Left lobe of liver (tissue), 2 donors: ENCODE measurements around the gene CCL17. TPM values are rescaled to one million over a fixed set of nuclear protein-coding genes. Genes with fewer than 3 reads are reported as not detected.

Experiments used
- ATAC-seq: fragments of 200-7000 bp; cut with Tn5 transposase; one replicate; pipeline ENCODE4 v1.9.1; 2020; ENCODE audit warnings: mild to moderate bottlenecking, moderate library complexity
- DNase-seq: peaks from one replicate; pipeline ENCODE4 v3.0.0-alpha.2; 2020; ENCODE audit warnings: low spot score
- total RNA-seq: library from RNA; stranded (reverse); gene quantifications from one replicate; pipeline ENCODE4 v1.2.1, GENCODE V29; 2021
- donor health status: DM: no; HTN: no; CAD: no; lungs with moderate emphysema.
- donor health status: DM: no; HTN: yes; CAD: no.

Gene CCL17
- total RNA-seq, 1 donor from 2014 or later = not detected

DNA sequence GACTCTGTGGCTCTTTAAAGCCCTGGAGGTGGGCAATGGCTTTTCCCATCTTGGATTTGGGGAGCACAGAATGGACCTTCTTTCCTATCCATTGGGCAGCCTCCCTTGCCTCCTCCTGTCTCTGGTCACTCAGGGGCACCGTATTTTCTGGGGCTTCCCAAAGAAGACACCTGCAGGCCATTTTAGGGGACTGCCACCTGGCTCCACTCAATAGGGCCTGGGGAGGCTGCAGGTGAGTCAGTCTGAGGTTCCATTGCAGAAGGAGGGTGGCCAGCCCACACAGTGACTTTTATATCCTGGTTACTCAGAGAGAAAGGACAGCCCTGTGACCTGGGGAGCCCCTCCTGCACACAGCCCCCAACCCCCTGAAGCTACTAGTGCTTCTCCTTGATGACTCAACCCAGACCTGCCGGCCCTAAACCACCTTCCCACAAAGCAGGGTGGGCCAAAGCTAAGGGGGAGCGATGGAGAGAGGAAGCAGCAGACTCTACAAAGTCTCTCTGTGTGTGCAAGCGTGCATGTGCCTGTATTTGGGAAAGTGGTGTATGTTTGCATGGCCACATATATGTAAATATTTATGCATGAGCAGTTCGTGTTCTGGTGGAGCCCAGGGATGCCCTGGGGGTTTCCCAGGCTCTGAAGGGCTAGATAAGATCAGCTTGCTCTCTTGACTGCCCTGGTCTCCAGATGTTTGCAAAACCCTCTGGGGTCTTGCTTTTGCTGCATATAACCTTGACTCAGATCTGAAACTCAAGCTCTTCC, 27.3 kb upstream of the CCL17 start:
- DNase-seq = no peak

DNA sequence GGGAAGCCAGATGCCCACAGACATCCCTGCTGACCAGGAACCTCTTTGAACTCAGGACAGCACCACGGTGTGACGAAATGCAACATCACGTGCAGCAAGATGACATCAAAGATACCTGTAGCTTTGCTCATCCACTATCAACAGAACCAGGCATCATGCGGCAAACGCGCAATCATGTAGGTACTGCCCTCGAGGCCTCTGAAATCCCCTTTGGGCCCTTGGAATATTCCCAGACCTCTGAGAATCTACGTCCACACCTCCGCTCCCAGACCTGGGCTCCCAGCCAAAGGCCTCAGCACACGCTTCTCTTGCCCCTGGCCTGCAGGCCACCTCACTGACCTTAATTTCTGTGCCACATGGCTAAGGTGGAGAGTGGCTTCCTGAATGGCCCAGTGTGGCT, 25.0 kb upstream of the CCL17 start:
- peak; percentile 80 for DNase-seq

More for the DNA sequence above, 27.3 kb upstream of the CCL17 start:
- ATAC-seq = no peak

DNA sequence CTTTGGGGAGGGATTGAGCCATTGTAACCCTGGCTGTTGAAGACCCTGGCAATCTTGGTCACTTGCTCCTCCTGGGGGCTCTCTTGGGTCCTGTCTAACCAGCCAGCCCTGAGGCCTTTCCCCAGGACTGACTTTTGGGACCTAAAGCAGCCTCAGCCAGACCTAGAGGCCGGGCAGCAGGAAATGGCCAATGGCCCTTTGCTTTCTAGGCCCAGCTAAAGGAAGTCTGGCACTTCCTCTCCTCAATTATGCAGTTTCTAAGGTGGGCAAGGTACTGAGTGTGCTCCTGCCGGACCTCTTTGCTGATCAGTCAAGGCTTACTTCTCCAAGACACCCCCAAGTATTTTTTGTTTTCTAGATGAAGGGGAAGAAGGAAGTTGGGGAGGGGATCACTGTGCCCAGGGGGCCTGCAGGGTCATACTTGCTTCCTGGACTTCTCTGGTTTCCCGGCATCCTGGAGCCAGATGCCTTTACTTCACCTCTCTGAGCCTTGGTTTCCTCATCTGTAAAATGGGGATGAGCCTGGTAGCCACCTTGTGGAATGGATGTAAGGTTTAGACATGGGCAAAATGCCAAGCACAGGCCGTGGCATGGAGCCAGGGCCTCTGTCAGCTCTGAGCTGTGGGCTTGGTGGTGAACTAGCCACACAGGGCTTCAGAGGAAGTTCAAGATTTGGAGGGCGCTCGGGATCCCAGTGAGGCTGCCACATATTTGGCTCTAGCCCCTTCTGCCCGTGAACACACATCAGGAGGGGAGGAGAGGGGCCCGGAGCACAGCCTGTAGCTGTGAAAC, 23.7 kb upstream of the CCL17 start:
- DNase-seq = no peak

More for the DNA sequence above, 25.0 kb upstream of the CCL17 start:
- ATAC-seq = peak; percentile 75

DNA sequence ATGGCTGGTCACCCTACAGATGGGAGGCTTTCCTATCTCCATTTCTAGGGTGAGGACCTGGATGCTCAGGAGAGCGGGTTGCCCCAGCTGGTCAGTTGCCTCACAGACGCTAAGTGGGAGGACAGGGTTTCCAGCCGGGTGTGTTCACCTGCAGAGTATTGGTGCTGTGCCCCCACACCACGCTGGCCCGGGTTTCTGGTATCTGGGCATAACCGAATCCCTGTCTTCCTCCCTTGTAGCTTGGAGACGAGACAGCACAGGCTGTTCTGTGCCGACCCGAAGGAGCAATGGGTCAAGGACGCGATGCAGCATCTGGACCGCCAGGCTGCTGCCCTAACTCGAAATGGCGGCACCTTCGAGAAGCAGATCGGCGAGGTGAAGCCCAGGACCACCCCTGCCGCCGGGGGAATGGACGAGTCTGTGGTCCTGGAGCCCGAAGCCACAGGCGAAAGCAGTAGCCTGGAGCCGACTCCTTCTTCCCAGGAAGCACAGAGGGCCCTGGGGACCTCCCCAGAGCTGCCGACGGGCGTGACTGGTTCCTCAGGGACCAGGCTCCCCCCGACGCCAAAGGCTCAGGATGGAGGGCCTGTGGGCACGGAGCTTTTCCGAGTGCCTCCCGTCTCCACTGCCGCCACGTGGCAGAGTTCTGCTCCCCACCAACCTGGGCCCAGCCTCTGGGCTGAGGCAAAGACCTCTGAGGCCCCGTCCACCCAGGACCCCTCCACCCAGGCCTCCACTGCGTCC, 22.6 kb upstream of the CCL17 start:
- DNase-seq = no peak

More for the DNA sequence above, 23.7 kb upstream of the CCL17 start:
- ATAC-seq = no peak

DNA sequence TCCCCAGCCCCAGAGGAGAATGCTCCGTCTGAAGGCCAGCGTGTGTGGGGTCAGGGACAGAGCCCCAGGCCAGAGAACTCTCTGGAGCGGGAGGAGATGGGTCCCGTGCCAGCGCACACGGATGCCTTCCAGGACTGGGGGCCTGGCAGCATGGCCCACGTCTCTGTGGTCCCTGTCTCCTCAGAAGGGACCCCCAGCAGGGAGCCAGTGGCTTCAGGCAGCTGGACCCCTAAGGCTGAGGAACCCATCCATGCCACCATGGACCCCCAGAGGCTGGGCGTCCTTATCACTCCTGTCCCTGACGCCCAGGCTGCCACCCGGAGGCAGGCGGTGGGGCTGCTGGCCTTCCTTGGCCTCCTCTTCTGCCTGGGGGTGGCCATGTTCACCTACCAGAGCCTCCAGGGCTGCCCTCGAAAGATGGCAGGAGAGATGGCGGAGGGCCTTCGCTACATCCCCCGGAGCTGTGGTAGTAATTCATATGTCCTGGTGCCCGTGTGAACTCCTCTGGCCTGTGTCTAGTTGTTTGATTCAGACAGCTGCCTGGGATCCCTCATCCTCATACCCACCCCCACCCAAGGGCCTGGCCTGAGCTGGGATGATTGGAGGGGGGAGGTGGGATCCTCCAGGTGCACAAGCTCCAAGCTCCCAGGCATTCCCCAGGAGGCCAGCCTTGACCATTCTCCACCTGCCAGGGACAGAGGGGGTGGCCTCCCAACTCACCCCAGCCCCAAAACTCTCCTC, 21.9 kb upstream of the CCL17 start:
- DNase-seq = no peak
- ATAC-seq = no peak

More for the DNA sequence above, 22.6 kb upstream of the CCL17 start:
- no peak for ATAC-seq

DNA sequence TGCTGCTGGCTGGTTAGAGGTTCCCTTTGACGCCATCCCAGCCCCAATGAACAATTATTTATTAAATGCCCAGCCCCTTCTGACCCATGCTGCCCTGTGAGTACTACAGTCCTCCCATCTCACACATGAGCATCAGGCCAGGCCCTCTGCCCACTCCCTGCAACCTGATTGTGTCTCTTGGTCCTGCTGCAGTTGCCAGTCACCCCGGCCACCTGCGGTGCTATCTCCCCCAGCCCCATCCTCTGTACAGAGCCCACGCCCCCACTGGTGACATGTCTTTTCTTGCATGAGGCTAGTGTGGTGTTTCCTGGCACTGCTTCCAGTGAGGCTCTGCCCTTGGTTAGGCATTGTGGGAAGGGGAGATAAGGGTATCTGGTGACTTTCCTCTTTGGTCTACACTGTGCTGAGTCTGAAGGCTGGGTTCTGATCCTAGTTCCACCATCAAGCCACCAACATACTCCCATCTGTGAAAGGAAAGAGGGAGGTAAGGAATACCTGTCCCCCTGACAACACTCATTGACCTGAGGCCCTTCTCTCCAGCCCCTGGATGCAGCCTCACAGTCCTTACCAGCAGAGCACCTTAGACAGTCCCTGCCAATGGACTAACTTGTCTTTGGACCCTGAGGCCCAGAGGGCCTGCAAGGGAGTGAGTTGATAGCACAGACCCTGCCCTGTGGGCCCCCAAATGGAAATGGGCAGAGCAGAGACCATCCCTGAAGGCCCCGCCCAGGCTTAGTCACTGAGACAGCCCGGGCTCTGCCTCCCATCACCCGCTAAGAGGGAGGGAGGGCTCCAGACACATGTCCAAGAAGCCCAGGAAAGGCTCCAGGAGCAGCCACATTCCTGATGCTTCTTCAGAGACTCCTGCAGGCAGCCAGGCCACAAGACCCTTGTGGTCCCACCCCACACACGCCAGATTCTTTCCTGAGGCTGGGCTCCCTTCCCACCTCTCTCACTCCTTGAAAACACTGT, 21.0 kb upstream of the CCL17 start:
- DNase-seq (no peak), ATAC-seq (peak; percentile 11)

DNA sequence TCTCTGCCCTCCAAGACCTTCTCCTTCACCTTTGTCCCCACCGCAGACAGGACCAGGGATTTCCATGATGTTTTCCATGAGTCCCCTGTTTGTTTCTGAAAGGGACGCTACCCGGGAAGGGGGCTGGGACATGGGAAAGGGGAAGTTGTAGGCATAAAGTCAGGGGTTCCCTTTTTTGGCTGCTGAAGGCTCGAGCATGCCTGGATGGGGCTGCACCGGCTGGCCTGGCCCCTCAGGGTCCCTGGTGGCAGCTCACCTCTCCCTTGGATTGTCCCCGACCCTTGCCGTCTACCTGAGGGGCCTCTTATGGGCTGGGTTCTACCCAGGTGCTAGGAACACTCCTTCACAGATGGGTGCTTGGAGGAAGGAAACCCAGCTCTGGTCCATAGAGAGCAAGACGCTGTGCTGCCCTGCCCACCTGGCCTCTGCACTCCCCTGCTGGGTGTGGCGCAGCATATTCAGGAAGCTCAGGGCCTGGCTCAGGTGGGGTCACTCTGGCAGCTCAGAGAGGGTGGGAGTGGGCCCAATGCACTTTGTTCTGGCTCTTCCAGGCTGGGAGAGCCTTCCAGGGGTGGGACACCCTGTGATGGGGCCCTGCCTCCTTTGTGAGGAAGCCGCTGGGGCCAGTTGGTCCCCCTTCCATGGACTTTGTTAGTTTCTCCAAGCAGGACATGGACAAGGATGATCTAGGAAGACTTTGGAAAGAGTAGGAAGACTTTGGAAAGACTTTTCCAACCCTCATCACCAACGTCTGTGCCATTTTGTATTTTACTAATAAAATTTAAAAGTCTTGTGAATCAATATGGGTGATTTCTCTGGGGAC, 20.1 kb upstream of the CCL17 start:
- no peak for DNase-seq
- peak; percentile 24 for ATAC-seq

DNA sequence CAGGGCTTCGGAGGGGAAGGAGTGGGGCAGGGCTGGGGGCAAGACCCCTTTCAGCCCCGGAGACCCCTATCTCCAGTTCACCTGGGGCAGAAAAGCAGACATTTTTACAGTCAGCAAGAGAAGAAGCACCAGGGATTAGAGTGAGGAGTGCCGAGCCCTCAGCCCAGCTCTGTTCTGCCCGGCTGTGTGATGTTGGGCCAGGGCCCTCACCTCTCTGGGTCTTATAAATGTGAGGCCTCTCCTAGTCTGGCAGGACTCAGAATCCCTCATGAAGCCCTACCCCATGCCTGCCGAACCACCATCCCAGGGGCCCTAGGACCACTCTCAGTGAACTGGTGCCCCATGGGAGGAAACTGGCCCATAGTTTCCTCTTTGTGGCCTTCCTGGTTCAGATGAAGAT, 19.5 kb upstream of the CCL17 start:
- ATAC-seq (no peak), DNase-seq (no peak)

DNA sequence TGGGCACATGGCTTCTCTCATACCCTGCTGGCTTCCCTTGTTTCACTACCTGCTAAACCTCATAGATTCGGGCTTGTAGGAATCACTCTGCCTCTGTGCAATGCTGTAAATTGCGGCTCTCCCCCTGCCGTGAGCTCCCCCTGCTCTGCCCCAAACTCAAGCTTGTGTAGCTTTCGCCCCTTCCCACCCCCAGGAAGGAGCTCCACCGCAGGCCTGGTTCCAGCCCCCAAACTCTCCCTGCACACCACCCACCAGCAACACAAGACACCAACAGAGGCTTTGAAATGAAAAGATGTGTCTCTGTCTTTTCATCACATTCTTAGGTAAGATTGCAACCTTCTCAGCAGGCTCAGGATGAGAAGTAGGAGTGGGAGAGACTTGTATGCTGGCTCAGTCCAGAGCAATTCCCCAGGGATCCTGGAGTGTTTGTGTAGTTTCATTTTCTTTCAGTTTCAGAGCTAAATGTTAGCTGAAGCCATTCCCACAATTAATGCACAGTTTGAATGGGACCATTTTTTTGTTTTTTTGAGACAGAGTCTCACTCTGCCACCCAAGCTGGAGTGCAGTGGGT, 18.1 kb upstream of the CCL17 start:
- ATAC-seq (no peak), DNase-seq (no peak)

DNA sequence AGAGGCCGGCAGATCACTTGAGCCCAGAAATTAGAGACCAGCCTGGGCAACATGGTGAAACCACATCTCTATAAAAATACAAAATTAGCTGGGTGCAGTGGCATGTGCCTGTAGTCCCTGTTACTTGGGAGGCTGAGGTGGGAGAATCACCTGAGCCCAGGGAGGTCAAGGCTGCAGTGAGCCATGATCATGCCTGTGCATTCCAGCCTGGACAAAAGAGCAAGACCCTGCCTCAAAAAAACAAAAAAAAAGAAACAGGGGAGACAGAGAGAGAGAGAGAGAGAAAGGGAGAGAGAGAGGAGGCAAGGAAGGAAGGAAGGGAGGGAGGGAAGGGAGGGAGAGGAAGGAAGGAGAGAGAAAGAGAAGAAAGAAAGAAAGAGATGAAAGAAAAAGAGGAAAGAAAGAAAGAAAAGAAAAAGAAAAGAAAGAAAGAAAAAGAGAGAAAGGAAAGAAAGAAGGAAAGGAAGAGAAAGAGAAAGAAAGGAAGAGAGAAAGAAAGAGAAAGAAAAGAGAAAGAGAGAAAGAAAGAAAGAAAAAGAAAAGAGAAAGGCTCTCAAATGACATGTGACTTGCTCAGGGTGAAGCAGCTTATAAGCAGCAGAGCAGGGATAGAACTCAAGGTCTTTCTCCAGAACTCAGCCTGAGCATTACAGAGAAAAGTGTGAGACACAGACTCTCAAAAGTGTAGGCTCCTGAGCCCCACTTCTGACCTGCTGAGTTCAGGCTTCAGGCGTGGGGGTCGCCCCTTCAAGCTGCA, 16.8 kb upstream of the CCL17 start:
- ATAC-seq = no peak
- DNase-seq = no peak

DNA sequence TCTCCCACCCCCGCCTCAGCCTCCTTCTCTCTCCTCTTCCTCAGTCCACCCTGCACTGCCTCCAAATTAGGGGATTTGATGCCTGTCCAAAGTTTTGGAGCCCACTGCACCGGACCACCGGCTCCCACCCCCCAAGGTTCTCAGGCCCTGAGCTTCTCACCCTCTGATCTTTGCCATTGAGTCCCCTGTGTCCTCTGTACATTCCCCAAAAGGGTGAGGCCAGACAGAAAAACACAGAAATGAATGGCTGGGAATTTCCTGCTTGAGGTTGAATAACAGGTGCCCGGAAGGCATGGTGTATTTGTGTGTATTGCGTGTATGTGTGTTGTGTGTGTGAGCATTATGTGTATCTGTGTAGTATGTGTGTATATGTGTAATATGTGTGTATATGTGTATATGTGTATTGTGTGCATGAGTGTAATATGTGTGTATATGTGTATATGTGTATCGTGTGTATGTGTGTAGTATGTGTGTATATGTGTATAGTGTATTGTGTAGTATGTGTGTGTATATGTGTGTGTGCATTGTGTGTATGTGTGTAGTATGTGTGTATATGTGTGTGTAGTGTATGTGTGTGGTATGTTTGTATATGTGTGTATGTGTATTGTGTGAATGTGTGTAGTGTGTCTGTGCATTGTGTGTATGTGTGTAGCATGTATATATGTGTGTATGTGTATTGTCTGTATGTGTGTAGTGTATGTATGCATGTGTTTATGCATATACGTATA, 16.0 kb upstream of the CCL17 start:
- no peak for ATAC-seq
- DNase-seq = no peak

DNA sequence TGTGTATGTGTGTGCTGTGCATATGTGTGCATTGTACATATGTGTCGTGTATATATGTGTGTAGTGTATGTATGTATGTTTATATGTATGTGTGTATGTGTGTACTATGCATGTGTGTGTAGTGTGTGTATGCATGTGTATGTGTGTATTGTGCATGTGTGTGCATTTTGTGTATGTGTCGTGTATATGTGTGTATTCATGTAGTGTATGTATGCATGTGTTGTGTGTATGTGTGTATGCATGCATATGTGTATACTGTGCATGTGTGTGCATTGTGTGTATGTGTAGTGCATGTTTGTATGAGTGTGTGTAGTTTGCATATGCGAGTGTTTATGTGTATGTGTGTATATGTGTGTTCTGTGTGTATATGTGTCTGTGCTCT, 15.5 kb upstream of the CCL17 start:
- DNase-seq = no peak
- no peak for ATAC-seq

DNA sequence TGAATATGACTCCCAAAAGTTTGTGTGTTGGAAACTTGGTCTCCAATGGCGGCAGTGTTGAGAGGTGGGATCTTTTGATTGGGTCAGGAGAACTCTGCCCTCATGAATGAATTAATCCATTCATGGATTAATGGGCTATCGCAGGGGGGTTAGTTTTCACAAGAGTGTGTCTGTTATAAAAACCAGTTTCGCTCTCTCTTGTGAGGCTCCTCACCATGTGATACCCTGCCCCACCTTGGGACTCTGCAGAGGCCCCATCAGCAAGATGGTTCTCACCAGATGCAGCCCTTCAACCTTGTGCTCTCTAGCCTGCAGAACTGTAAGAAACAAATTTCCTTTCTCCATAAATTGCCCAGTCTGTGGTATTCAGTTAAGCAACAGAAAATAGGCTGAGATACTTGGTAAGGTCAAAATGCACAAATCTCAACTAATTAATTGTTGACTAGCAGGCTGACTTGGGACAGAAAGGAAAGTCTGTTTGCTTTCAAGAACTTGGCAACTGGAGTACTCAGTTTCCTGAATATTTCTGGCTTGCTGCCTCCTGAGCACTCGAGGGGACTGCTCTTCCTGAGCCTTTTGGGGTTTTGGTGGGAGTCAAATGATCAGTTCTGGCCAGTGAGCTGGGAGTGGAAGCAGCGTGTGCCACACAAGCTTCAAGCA, 13.8 kb upstream of the CCL17 start:
- ATAC-seq = no peak
- DNase-seq = no peak

DNA sequence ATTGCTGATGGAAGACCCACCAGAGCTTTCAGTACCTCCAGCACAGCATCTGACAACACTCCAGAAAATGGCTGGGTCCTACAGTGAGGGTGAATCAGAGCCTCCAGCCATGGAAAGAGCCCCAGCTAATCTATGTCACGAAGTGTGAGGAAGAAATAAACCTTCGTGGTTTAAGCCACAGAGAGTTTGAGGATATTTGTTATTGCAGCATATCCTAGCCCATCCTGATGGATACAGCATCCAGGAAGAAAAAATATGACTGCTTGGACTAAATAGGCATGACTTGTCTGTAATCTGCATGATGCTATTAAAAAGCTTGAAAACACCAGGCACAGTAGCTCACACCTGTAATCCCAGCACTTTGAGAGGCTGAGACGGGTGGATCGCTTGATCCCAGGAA, 13.3 kb upstream of the CCL17 start:
- no peak for DNase-seq
- ATAC-seq = no peak

DNA sequence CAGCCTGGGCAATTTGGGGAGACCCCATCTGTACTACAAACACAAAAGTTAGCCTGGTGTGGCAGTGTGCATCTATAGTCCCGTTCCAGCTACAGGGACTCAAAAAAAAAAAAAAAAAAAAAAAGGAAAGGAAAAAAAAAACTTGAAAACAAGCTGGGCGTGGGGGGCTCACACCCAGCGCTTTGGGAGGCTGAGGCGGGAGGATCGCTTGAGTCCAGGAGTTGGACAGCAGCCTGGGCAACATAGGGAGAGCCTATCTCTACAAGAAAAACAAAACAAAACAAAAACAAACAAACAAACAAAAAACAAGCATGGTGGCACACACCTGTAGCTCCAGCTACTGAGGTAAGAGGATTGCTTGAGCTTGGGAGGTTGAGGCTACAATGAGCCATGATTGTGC, 12.9 kb upstream of the CCL17 start:
- no peak for DNase-seq
- ATAC-seq = no peak

DNA sequence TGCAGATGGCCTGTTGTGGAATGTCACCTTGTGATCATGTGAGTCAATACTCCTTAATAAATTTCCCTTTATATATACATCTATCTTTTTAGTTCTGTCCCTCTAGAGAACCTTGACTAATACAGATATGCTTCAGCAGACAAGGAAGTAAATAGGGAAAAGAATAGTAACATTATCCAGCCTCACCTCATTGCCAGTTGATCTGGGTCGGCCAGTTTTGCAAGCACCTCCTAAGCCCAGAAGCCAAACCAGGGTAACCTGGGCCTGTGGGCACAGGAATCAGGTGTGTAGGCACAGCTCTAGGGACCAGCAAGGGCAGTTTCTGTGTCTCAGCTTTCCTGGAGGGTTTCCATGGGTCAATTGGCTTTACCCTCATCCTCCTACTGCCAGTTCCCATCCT, 11.9 kb upstream of the CCL17 start:
- ATAC-seq = no peak

DNA sequence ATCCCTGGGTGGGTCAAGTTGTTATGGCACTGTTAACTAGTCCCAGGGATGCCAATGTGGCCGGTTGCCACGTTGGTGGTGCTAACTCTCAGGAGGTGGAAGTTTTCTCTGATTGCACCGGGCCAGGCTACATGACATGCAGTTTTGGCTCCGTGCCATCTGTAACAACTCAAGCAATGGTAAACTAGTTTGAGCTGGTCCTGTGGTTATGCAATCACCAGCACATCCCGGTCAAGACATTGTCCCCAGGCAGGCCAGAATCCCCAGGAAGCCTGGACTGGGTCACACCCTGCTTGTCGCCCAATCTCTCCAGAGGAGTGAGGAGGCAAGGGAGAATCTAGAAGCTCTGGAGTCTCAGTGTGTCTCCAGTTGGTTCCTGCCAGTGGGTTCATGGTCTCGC, 10.1 kb upstream of the CCL17 start:
- no peak for DNase-seq
- no peak for ATAC-seq

More for the DNA sequence above, 11.9 kb upstream of the CCL17 start:
- no peak for DNase-seq
